Natural killer cell (primary cell): ENCODE results near the gene C21orf91. TPM values are rescaled to one million over a fixed set of nuclear protein-coding genes. Genes with fewer than 3 reads are reported as not detected.

ENCODE experiments used
- ATAC-seq, 3 donors: fragments of 150-1000 bp in 2 of 3; fragments of 200-7000 bp in 1 of 3; cut with Tn5 transposase; 1 replicate in 1 of 3; 2 replicates in 2 of 3; pipeline ENCODE4 v1.10.0; 2021; ENCODE audit warnings: mild to moderate bottlenecking in 2 of 3, moderate library complexity in 2 of 3
- DNase-seq, 2 donors: peaks; one replicate each; pipeline versions ENCODE4 v3.0.0 to v3.0.0-alpha.2; 2013 to 2021; ENCODE audit warnings: mixed read lengths in 1 of 2
- H3K27ac ChIP-seq: one replicate; pipeline ENCODE4 v1.5.1; 2013; ENCODE audit warnings: mild to moderate bottlenecking, low read length
- H3K27me3 ChIP-seq: one replicate; pipeline ENCODE4 v1.6.1; 2013; ENCODE audit warnings: low read length; ENCODE audit not compliant: control insufficient read depth, insufficient read depth
- H3K36me3 ChIP-seq: one replicate; pipeline ENCODE4 v1.6.1; 2013; ENCODE audit warnings: low read length; ENCODE audit not compliant: control insufficient read depth, insufficient read depth
- H3K4me1 ChIP-seq: one replicate; pipeline ENCODE4 v1.6.1; 2013; ENCODE audit warnings: low read length; ENCODE audit not compliant: control insufficient read depth, insufficient read depth
- H3K4me3 ChIP-seq: one replicate; pipeline ENCODE4 v1.5.1; 2013; ENCODE audit warnings: low read length
- H3K9me3 ChIP-seq: one replicate; pipeline ENCODE4 v1.6.1; 2013; ENCODE audit warnings: low read length; ENCODE audit not compliant: control insufficient read depth, insufficient read depth
- H3K27ac Mint-ChIP-seq, 2 donors: one replicate each; pipeline ENCODE4 v1.8.0; 2022; ENCODE audit warnings: mild to moderate bottlenecking in 2 of 2, mixed read lengths in 2 of 2, moderate library complexity in 1 of 2
- H3K27me3 Mint-ChIP-seq, 2 donors: one replicate each; pipeline ENCODE4 v1.8.0; 2022; ENCODE audit warnings: low read depth in 2 of 2, mixed read lengths in 2 of 2
- H3K36me3 Mint-ChIP-seq: one replicate; pipeline ENCODE4 v1.8.0; 2022; ENCODE audit warnings: mixed read lengths
- H3K4me1 Mint-ChIP-seq, 2 donors: one replicate each; pipeline ENCODE4 v1.8.0; 2022; ENCODE audit warnings: mixed read lengths in 2 of 2
- H3K4me3 Mint-ChIP-seq: one replicate; pipeline ENCODE4 v1.8.0; 2022; ENCODE audit warnings: mild to moderate bottlenecking, moderate library complexity, mixed read lengths
- H3K9me3 Mint-ChIP-seq, 2 donors: one replicate each; pipeline ENCODE4 v1.8.0; 2022; ENCODE audit warnings: mixed read lengths in 2 of 2
- CTCF ChIP-seq: fragments of 200-600 bp; IDR thresholded peaks from one replicate; pipeline ENCODE4 v1.8.0; 2022; ENCODE audit warnings: antibody characterized with exemption
- WGBS: methylation state at CpG from one replicate; pipeline ENCODE4 v1.1.7; 2013; ENCODE audit warnings: missing lambda C conversion rate; ENCODE audit not compliant: insufficient coverage; 5-methylcytosine and 5-hydroxymethylcytosine counted together
- intact Hi-C: fragments of 100-400 bp; cut with micrococcal nuclease; formaldehyde crosslinking; loops from one replicate; pipeline ENCODE4 v1.14.2; 2022
- total RNA-seq, 4 donors: library from RNA; stranded (reverse); fragments of 120-200 nt in 1 of 4; gene quantifications; one replicate each; pipeline versions ENCODE4 v1.2.3 to v1.2.4, GENCODE V29; 2013 to 2022

Gene C21orf91
- total RNA-seq, 3 donors from 2014 or later (not counting 1 experiment from before 2014, with no cell fraction given), result 40.9 to 59.4 (median 46.4) TPM

GRCh38 chr21:17782051-17782450, 37.1 kb downstream of the C21orf91 start:
- no peak for ATAC-seq
- peak in 1 of 2 donors; percentile 61 for DNase-seq

GRCh38 chr21:17781524-17781923, 37.6 kb downstream of the C21orf91 start:
- no peaks in the 10 kb centered on the region for H3K9me3 ChIP-seq
- ATAC-seq, result no peak
- H3K4me3 ChIP-seq, result no peak overlapping the region
- H3K9me3 Mint-ChIP-seq, result no peaks in the 10 kb centered on the region
- no peak for DNase-seq
- intact Hi-C loops, result loop anchor here (5.0 kb wide), 1 partner anchor 169 kb away; the partner anchor contains the start of gene BTG3
- H3K4me1 Mint-ChIP-seq, result peaks cover 74 to 77% of the 10 kb centered on the region in 2 donors
- H3K4me1 ChIP-seq, result peaks cover 42% of the 10 kb centered on the region
- no peaks in the 10 kb centered on the region for H3K27me3 Mint-ChIP-seq
- peaks cover 9% of the 10 kb centered on the region for H3K36me3 Mint-ChIP-seq
- peak overlapping the region; percentile 91 to 92 for H3K27ac Mint-ChIP-seq
- H3K4me3 Mint-ChIP-seq, result peak overlapping the region; percentile 51
- H3K36me3 ChIP-seq, result no peaks in the 10 kb centered on the region
- 90% methylated on average over 3 of the region's 5 CpGs for WGBS
- H3K27ac ChIP-seq, result peak overlapping the region; percentile 59
- TF ChIP-seq CTCF, result no peak
- no peaks in the 10 kb centered on the region for H3K27me3 ChIP-seq

More at GRCh38 chr21:17782051-17782450, 37.1 kb downstream of the C21orf91 start:
- H3K27ac ChIP-seq, result peak overlapping the region; percentile 32
- 100% methylated on average over 1 of the region's 1 CpG for WGBS
- no peak for TF ChIP-seq CTCF
- peaks cover 45% of the 10 kb centered on the region for H3K4me1 ChIP-seq
- H3K36me3 Mint-ChIP-seq, result peaks cover 13% of the 10 kb centered on the region
- no peaks in the 10 kb centered on the region for H3K9me3 ChIP-seq
- peaks cover 74 to 78% of the 10 kb centered on the region in 2 donors for H3K4me1 Mint-ChIP-seq
- H3K4me3 Mint-ChIP-seq, result peak overlapping the region; percentile 47
- no peak overlapping the region for H3K4me3 ChIP-seq
- H3K27me3 Mint-ChIP-seq, result no peaks in the 10 kb centered on the region
- no peaks in the 10 kb centered on the region for H3K36me3 ChIP-seq
- H3K9me3 Mint-ChIP-seq, result no peaks in the 10 kb centered on the region
- peak overlapping the region; percentile 91 to 92 for H3K27ac Mint-ChIP-seq
- intact Hi-C loops, result loop anchor here (5.0 kb wide), 1 partner anchor 170 kb away; the partner anchor contains the start of gene BTG3
- H3K27me3 ChIP-seq, result no peaks in the 10 kb centered on the region

GRCh38 chr21:17780539-17780938, 38.6 kb downstream of the C21orf91 start:
- DNase-seq (peak in 1 of 2 donors; percentile 86), ATAC-seq (peak; percentile 53 to 75 (median 71))
- H3K27me3 ChIP-seq, result no peaks in the 10 kb centered on the region
- Mint-ChIP-seq H3K9me3 (no peaks in the 10 kb centered on the region), H3K36me3 (no peaks in the 10 kb centered on the region), H3K4me1 (peaks cover 77 to 78% of the 10 kb centered on the region in 2 donors), H3K27ac (peak overlapping the region; percentile 91 to 92), H3K27me3 (no peaks in the 10 kb centered on the region), H3K4me3 (peak overlapping the region; percentile 49)
- peaks cover 47% of the 10 kb centered on the region for H3K4me1 ChIP-seq
- H3K9me3 ChIP-seq, result no peaks in the 10 kb centered on the region
- WGBS, result 6% methylated on average over 6 of the region's 6 CpGs
- H3K27ac ChIP-seq, result peak overlapping the region; percentile 59
- intact Hi-C loops, result loop anchor here (5.0 kb wide), 1 partner anchor 168 kb away; the partner anchor contains the start of gene BTG3
- H3K4me3 ChIP-seq, result no peak overlapping the region
- TF ChIP-seq CTCF, result no peak
- no peaks in the 10 kb centered on the region for H3K36me3 ChIP-seq

GRCh38 chr21:17779980-17780379, 39.2 kb downstream of the C21orf91 start:
- no peak for ATAC-seq
- intact Hi-C loops, result loop anchor here (5.0 kb wide), 1 partner anchor 168 kb away; the partner anchor contains the start of gene BTG3
- Histone ChIP-seq H3K4me1 (peaks cover 50% of the 10 kb centered on the region), H3K27me3 (no peaks in the 10 kb centered on the region), H3K4me3 (no peak overlapping the region), H3K36me3 (no peaks in the 10 kb centered on the region), H3K27ac (peak overlapping the region; percentile 59), H3K9me3 (no peaks in the 10 kb centered on the region)
- Mint-ChIP-seq H3K9me3 (no peaks in the 10 kb centered on the region), H3K36me3 (no peaks in the 10 kb centered on the region), H3K27me3 (no peaks in the 10 kb centered on the region), H3K4me1 (peaks cover 73 to 77% of the 10 kb centered on the region in 2 donors), H3K4me3 (no peak overlapping the region), H3K27ac (peak overlapping the region; percentile 91 to 92)
- 84% methylated on average over 3 of the region's 3 CpGs for WGBS
- no peak for TF ChIP-seq CTCF
- no peak for DNase-seq
